ENCODE measurements around the gene PCDHGA7.
"Not testable (repeated sequence)": the region's sequence is repeated elsewhere in the genome, so short reads cannot be mapped to it uniquely, and the experiment has no call there.

The PCDHGA7 gene

GRCh38 chr5:141431286-141431685, 48.7 kb downstream of the PCDHGA7 start:
- peak overlapping the region; percentile 26 for H3K4me3 ChIP-seq (ENCODE audit: low read length)
- DNase-seq (ENCODE audit: low read depth) = no peak
- no peak for TF ChIP-seq CTCF (conservative IDR thresholded peaks at IDR 0.05; ENCODE audit: low read depth, low read length)

- DNase-seq (ENCODE audit: low read depth); H3K4me3 ChIP-seq (ENCODE audit: low read length): not testable (repeated sequence)
These were observed 49.8 kb downstream of the PCDHGA7 start for GRCh38 chr5:141432308-141432707.

- H3K4me3 ChIP-seq (ENCODE audit: low read length); DNase-seq (ENCODE audit: low read depth): not testable (repeated sequence)
These were observed 50.2 kb downstream of the PCDHGA7 start for GRCh38 chr5:141432726-141433125.

GRCh38 chr5:141434006-141434405, 51.5 kb downstream of the PCDHGA7 start:
- no peak for TF ChIP-seq CTCF (conservative IDR thresholded peaks at IDR 0.05; ENCODE audit: low read depth, low read length)
- DNase-seq (ENCODE audit: low read depth) = no peak
- H3K4me3 ChIP-seq (ENCODE audit: low read length) = no peak overlapping the region
